Uterus (tissue), 4 donors: ENCODE data around the gene DDX49. TPM values are rescaled to one million over a fixed set of nuclear protein-coding genes. Genes with fewer than 3 reads are reported as not detected.

Source experiments
- total RNA-seq, 4 donors: library from RNA; depleted of rRNA in 3 of 4; stranded (reverse); fragments of >200 nt in 3 of 4; gene quantifications; one replicate each; pipeline versions ENCODE4 v1.1.0 to v1.2.4, GENCODE V29; 2014 to 2023
- donor health status: DM: yes; HTN: yes; CAD: no.

Gene DDX49
- total RNA-seq, 4 donors from 2014 or later, result 27.7 to 40.9 (median 31.4) TPM

Other genes with a start within 250 kb of the DDX49 start
- gene CRTC1, start 236.0 kb upstream of the DDX49 start, total RNA-seq, result 10 to 100 TPM in 1 of 4 donors, 1 to 10 TPM in 3; 2.4 to 17.5 (median 6.7) TPM
- gene COMP, start 128.4 kb upstream of the DDX49 start, total RNA-seq, result under 1 TPM in 1 of 4 donors, not detected in 3; 0.76 TPM
- 100 to 1,000 TPM in 1 of 4 donors, 10 to 100 TPM in 3; 17.9 to 105 (median 43.7) TPM for gene UPF1, start 87.8 kb upstream of the DDX49 start, total RNA-seq
- 1 to 10 TPM in 1 of 4 donors, under 1 TPM in 1, not detected in 2; 0.30 to 4.9 TPM for gene CERS1, start 23.6 kb upstream of the DDX49 start, total RNA-seq
- gene COPE, start 328 bp upstream of the DDX49 start, total RNA-seq, result 100 to 1,000 TPM in 2 of 4 donors, 10 to 100 TPM in 2; 93.7 to 190 (median 134) TPM
- 10 to 100 TPM in 3 of 4 donors, 1 to 10 TPM in 1; 4.4 to 24.8 (median 23.3) TPM for gene HOMER3, start 21.5 kb downstream of the DDX49 start, total RNA-seq
- 10 to 100 TPM; 22.5 to 95.8 (median 53.7) TPM for gene SUGP2, start 113.8 kb downstream of the DDX49 start, total RNA-seq
- gene ARMC6, start 113.9 kb downstream of the DDX49 start, total RNA-seq, result 10 to 100 TPM; 12.0 to 32.3 (median 15.6) TPM
- 10 to 100 TPM in 1 of 4 donors, 1 to 10 TPM in 3; 2.9 to 25.7 (median 5.9) TPM for gene SLC25A42, start 144.3 kb downstream of the DDX49 start, total RNA-seq
- gene TMEM161A, start 218.8 kb downstream of the DDX49 start, total RNA-seq, result 10 to 100 TPM in 3 of 4 donors, 1 to 10 TPM in 1; 3.5 to 33.6 (median 17.3) TPM